NCI-H1417 (cell line): ENCODE data around the gene STKLD1.
"Not testable (repeated sequence)": the region's sequence is repeated elsewhere in the genome, so short reads cannot be mapped to it uniquely, and the experiment has no call there.

Experiments
- DNase-seq, 3 experiments: peaks; one replicate each; lab custom pipeline; 2025; lab: John Stamatoyannopoulos, UW

Gene STKLD1

GRCh38 chr9:133441571-133441970, 65.4 kb downstream of the STKLD1 start:
- DNase-seq, result no peak

GRCh38 chr9:133443248-133443647, 67.1 kb downstream of the STKLD1 start:
- no peak for DNase-seq

GRCh38 chr9:133443982-133444381, 67.8 kb downstream of the STKLD1 start:
- DNase-seq, result peak; percentile 17 to 76 (median 42)

- no peak for DNase-seq
These were observed 69.3 kb downstream of the STKLD1 start for GRCh38 chr9:133445293-133445969.

GRCh38 chr9:133448487-133448972, 72.4 kb downstream of the STKLD1 start:
- peak in 2 of 3 experiments; percentile 19 to 66 for DNase-seq

- DNase-seq, result peak in 1 of 3 experiments; percentile 22
These were observed 73.6 kb downstream of the STKLD1 start for GRCh38 chr9:133449760-133450159.

- DNase-seq, result not testable (repeated sequence)
These were observed 75.7 kb downstream of the STKLD1 start for GRCh38 chr9:133451865-133452264.

- no peak for DNase-seq
These were observed 76.4 kb downstream of the STKLD1 start for GRCh38 chr9:133452562-133452961.

- DNase-seq, result no peak
These were observed 77.5 kb downstream of the STKLD1 start for GRCh38 chr9:133453651-133454050.

- DNase-seq, result no peak
These were observed 78.2 kb downstream of the STKLD1 start for GRCh38 chr9:133454325-133454724.

- DNase-seq, result no peak
These were observed 78.9 kb downstream of the STKLD1 start for GRCh38 chr9:133454943-133455673.
